Activated CD8-positive, alpha-beta T cell treated with anti-CD3 and anti-CD28 coated beads for 36 hours (primary cell): Measurements from ENCODE around the gene BHLHE23. TPM values are rescaled to one million over a fixed set of nuclear protein-coding genes. Genes with fewer than 3 reads are reported as not detected.

Experiments
- ATAC-seq: fragments of 200-7000 bp; cut with Tn5 transposase; one replicate; pipeline ENCODE4 v1.10.0; 2021; ENCODE audit warnings: mild to moderate bottlenecking, moderate library complexity
- CTCF ChIA-PET: fragments of 350-600 bp; sonication (Branson Sonifier 250); formaldehyde crosslinking; loops from one replicate; lab custom pipeline; 2021; ENCODE audit warnings: antibody characterized with exemption; lab: Charles Lee
- POLR2A ChIA-PET: fragments of 350-600 bp; sonication (Branson Sonifier 250); formaldehyde crosslinking; loops from one replicate; lab custom pipeline; 2021; ENCODE audit warnings: antibody characterized with exemption; lab: Charles Lee
- DNase-seq: peaks from one replicate; pipeline ENCODE4 v3.0.0-alpha.2; 2020
- H3K27ac Mint-ChIP-seq: one replicate; pipeline ENCODE4 v1.8.0; 2021; ENCODE audit warnings: mild to moderate bottlenecking, mixed read lengths
- H3K27me3 Mint-ChIP-seq: one replicate; pipeline ENCODE4 v1.8.0; 2021; ENCODE audit warnings: mixed read lengths
- H3K36me3 Mint-ChIP-seq: one replicate; pipeline ENCODE4 v1.8.0; 2021; ENCODE audit warnings: low read depth, mixed read lengths
- H3K4me1 Mint-ChIP-seq: one replicate; pipeline ENCODE4 v1.8.0; 2021; ENCODE audit warnings: low read depth, mixed read lengths
- H3K4me3 Mint-ChIP-seq: one replicate; pipeline ENCODE4 v1.8.0; 2021; ENCODE audit warnings: mild to moderate bottlenecking, moderate library complexity, mixed read lengths
- H3K9me3 Mint-ChIP-seq: one replicate; pipeline ENCODE4 v1.8.0; 2021; ENCODE audit warnings: mixed read lengths
- intact Hi-C: fragments of 100-400 bp; cut with micrococcal nuclease; formaldehyde crosslinking; loops from one replicate; pipeline ENCODE4 v1.10.0; 2022
- total RNA-seq, 2 experiments: library from RNA; stranded (reverse); gene quantifications; one replicate each; pipeline ENCODE4 v1.2.3, GENCODE V29; 2021
- TF ChIP-seq, protein P1 (sequence below): fragments of 200-600 bp; IDR thresholded peaks from one replicate; pipeline ENCODE4 v1.8.0; 2022; ENCODE audit warnings: antibody characterized with exemption, mild to moderate bottlenecking

The BHLHE23 gene
- total RNA-seq, 2 experiments from 2014 or later = not detected

GRCh38 chr20:62989201-62989601, 17.6 kb downstream of the BHLHE23 start:
- CTCF ChIA-PET = no interaction called here
- intact Hi-C loops = no loop called here
- peak; percentile 67 for DNase-seq

DNA sequence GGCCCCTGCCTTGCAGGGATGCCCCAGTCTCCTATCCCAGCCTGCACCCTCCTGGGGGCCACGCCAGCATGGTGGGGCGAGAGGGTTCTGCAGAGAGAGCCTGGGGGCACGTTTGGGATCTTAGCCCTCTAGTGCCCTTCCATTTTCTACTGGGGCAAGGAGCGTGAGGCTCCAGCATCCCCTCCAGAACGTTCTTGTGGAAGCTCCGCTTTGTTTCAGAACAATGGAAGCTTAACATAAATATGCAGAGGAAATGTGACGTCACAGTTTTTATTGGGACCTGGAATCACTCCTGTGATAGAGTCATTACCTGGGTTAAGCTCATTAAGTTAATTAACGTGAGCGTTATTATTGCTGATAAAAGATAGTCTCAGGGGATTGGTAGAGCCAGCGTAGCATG, 19.6 kb downstream of the BHLHE23 start:
- intact Hi-C loops = no loop called here
- ChIA-PET CTCF (interaction anchor here (1.0 kb wide), 1 partner anchor 21 kb away, joined by 3 read pairs; no protein-coding TSS in a partner anchor), POLR2A (no interaction called here)

More at GRCh38 chr20:62989201-62989601, 17.6 kb downstream of the BHLHE23 start:
- Mint-ChIP-seq H3K36me3 (no peaks in the 10 kb centered on the region), H3K4me3 (peak overlapping the region; percentile 57), H3K27ac (peak overlapping the region; percentile 52), H3K9me3 (no peaks in the 10 kb centered on the region), H3K27me3 (no peaks in the 10 kb centered on the region), H3K4me1 (peaks cover 7% of the 10 kb centered on the region)
- ATAC-seq = peak; percentile 79
- TF ChIP-seq, protein P1, sequence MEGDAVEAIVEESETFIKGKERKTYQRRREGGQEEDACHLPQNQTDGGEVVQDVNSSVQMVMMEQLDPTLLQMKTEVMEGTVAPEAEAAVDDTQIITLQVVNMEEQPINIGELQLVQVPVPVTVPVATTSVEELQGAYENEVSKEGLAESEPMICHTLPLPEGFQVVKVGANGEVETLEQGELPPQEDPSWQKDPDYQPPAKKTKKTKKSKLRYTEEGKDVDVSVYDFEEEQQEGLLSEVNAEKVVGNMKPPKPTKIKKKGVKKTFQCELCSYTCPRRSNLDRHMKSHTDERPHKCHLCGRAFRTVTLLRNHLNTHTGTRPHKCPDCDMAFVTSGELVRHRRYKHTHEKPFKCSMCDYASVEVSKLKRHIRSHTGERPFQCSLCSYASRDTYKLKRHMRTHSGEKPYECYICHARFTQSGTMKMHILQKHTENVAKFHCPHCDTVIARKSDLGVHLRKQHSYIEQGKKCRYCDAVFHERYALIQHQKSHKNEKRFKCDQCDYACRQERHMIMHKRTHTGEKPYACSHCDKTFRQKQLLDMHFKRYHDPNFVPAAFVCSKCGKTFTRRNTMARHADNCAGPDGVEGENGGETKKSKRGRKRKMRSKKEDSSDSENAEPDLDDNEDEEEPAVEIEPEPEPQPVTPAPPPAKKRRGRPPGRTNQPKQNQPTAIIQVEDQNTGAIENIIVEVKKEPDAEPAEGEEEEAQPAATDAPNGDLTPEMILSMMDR = no peak
- POLR2A ChIA-PET = no interaction called here

GRCh38 chr20:62986257-62986800, 20.4 kb downstream of the BHLHE23 start:
- DNase-seq (no peak), ATAC-seq (no peak)
- H3K4me3 Mint-ChIP-seq = no peak overlapping the region
- TF ChIP-seq, protein P1 = no peak
- H3K9me3 Mint-ChIP-seq = no peaks in the 10 kb centered on the region
- no peaks in the 10 kb centered on the region for H3K36me3 Mint-ChIP-seq
- H3K27me3 Mint-ChIP-seq = peaks cover 1% of the 10 kb centered on the region
- intact Hi-C loops = no loop called here
- no peak overlapping the region for H3K27ac Mint-ChIP-seq
- H3K4me1 Mint-ChIP-seq = peaks cover 16% of the 10 kb centered on the region
- ChIA-PET CTCF (no interaction called here), POLR2A (no interaction called here)

More for the DNA sequence above, 19.6 kb downstream of the BHLHE23 start:
- Mint-ChIP-seq H3K36me3 (no peaks in the 10 kb centered on the region), H3K9me3 (no peaks in the 10 kb centered on the region), H3K27me3 (no peaks in the 10 kb centered on the region), H3K27ac (no peak overlapping the region), H3K4me1 (peaks cover 10% of the 10 kb centered on the region), H3K4me3 (no peak overlapping the region)
- TF ChIP-seq, protein P1 = no peak
- no peak for DNase-seq
- no peak for ATAC-seq

DNA sequence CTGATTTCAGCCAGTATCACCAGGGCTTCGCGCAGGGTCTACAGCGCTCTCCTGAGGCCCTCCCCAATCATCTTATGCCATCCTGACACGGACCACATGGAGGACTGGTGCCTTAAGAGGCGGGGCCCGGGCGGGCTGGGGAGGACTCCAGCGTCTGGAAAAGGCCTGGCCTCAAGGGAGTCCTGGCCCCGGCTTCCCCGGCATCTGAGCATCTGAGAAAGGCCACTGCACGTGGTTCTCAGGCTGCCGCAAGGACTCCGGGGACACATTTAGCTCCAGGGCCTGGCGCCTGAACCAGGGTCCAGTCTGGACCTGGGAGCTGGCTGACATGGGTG, 21.4 kb downstream of the BHLHE23 start:
- H3K9me3 Mint-ChIP-seq = no peaks in the 10 kb centered on the region
- CTCF ChIA-PET = no interaction called here
- peaks cover 7% of the 10 kb centered on the region for H3K27me3 Mint-ChIP-seq
- ATAC-seq = no peak
- no peak overlapping the region for H3K4me3 Mint-ChIP-seq
- TF ChIP-seq, protein P1 = no peak
- intact Hi-C loops = no loop called here
- H3K4me1 Mint-ChIP-seq = peaks cover 21% of the 10 kb centered on the region
- H3K36me3 Mint-ChIP-seq = no peaks in the 10 kb centered on the region
- DNase-seq = no peak
- no peak overlapping the region for H3K27ac Mint-ChIP-seq
- POLR2A ChIA-PET = interaction anchor here (0.9 kb wide), 1 partner anchor 251 kb away, joined by 3 read pairs; no protein-coding TSS in a partner anchor

DNA sequence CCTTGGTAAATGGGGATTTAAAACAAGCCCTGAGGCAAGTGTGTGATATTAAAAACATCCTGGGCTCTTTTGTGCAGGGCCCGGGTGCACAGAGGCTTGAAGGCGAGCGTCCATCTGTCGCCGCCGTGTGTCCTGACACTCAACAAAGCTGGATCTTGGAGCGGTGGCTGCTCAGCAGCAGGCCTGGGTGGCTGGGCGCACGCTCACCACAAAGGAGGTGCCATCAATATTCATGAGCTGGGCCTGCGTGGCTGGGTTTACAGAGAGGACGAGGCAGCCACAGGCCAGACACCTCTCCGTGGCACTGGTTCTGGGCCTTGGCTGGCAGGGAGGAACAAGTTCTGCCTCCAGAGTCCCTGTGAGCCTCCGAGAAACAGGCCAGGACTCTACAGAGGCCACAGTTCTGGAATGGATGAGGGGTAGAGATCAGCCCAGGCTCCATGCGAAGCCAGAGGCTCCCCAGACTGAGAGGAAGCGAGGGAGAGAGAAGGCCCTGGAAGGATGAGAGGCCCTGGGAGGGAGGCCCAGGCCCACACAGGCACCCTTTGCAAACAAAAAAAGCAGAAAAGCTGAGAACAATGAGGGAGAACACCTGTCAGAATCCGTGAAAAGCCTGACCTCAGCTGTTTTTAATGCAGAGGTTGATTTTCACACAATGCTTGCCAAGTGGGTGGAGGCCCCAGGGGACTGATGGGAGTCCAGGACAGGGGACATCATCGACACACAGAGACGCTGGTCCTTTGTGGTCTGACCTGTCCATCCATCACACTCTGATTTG, 21.9 kb downstream of the BHLHE23 start:
- ChIA-PET CTCF (interaction anchor here (0.7 to 0.8 kb wide), 2 partner anchors 24 to 239 kb away, joined by 3 read pairs; no protein-coding TSS in a partner anchor), POLR2A (interaction anchor here (0.9 kb wide), 1 partner anchor 250 kb away, joined by 3 read pairs; no protein-coding TSS in a partner anchor)

More for the DNA sequence above, 21.9 kb downstream of the BHLHE23 start:
- H3K4me1 Mint-ChIP-seq = peaks cover 25% of the 10 kb centered on the region
- no peak for ATAC-seq
- intact Hi-C loops = no loop called here
- peaks cover 11% of the 10 kb centered on the region for H3K27me3 Mint-ChIP-seq
- TF ChIP-seq, protein P1 = no peak
- H3K27ac Mint-ChIP-seq = no peak overlapping the region
- H3K36me3 Mint-ChIP-seq = no peaks in the 10 kb centered on the region
- no peak for DNase-seq
- no peak overlapping the region for H3K4me3 Mint-ChIP-seq
- no peaks in the 10 kb centered on the region for H3K9me3 Mint-ChIP-seq
